ENCODE data around the gene SLC2A11.
"Not testable (repeated sequence)": the region's sequence is repeated elsewhere in the genome, so short reads cannot be mapped to it uniquely, and the experiment has no call there.

The SLC2A11 gene

DNA sequence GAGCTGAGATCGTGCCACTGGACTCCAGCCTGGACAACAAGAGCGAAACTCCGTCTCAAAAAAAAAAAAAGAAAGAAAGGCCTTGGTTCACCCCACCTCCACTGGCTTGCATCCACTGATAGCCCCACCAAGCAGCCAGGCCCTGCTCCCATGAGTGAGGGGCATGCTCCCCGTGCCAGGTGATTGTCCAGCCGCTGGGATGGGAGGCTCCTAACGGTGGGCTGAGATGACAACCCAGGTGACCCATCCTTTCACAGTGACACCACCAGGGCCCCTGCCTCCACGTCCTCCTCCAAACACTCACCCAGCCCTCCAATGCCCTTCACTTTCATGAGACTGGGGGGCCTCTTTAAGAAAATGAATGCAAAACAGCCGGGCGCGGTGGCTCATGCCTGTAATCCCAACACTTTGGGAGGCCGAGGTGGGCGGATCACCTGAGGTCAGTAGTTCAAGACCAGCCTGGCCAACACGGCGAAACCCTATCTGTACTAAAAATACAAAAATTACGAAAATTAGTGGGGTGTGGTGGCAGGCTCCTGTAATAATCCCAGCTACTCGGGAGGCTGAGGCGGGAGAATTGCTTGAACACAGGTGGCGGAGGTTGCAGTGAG, 10.3 kb upstream of the SLC2A11 start:
- no peak for DNase-seq (ENCODE audit: low read depth)

DNA sequence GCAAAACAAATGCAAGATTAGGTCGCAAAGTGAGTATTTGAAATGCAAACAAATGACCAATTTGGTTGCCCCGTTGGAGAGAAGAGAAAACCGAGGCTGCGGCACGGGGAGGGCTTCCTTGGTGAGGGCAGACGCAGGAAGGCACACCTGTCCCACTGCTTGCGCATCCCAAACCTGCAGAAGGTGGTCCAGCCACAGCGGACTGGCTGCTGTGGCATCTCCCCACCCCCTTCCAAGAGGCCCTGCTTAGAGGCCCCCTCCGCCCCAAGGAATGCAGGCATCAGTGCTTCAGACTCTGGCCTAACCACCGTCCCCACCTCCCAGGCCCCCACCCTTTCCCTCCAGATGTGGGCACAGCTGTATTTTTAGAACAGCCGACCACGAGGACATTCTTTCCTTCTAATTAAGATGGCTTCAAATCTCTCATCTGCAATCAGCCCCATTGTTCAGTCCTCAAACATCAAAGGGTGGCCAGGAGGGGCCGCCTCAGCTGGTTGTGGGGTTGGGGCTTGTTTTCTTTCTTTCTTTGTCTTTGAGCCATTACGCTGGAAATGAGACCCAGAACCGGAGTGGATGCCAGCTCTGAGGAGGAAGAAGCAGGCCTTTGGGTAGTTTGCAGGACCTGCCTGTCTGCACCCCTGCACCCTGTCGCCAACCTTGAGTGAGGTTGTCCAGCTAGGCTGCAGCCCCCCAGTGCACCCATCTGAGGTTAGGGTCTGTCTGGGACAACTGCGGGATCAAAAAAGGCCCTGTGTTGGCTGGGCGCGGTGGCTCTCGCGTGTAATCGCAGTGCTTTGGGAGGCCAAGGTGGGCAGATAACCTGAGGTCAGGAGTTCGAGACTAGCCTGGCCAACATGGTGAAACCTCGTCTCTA, 9.4 kb upstream of the SLC2A11 start:
- no peak for DNase-seq (ENCODE audit: low read depth)

DNA sequence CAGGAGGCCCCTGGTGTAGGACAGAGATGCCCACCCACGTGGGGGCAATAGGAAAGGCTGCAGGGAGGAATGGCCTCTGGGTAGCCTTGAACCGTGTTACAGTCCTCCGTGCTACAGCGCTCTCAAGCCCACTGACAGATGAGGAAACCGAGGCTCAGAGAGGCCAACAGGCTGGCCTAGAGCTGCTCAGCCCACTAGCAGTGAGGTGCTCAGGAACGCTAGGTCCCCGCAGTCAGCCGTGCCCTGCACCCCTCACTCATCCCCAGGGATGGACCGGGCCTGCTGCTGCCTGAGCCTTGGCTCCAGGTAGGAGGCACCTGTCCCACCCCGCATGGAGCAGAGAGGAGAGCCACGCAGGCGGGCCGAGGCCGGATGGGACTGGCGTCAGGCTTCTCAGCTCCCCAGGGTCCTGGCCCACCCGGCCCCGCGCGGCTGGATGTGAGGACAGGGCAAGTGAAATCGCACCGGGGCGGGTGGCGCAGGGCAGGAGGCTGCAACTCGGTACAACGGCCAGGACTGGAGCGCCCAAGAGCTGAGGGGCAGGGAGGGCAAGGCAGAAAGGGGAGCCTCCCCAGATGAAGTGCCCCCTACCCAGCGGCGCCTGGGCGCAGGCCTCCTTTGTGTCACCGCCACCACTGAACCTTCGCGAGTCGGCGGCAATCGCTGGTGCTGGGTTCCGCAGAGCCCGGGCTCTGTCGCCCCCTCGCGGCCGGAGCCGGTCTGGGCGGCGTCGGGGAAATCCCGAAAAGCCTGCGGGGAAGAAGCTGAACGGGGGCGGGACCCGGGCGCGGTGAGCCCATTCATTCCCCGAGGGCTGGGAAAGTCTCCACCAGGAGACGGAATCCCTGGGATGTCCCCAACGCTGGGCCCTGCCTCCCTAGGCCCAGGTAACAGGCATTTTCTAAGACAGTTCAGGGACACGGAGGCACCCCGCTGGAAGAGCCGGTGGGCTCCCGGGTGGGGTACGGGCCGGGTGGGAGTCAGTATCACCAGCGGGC, 8.4 kb upstream of the SLC2A11 start:
- peak; percentile 77 for DNase-seq (ENCODE audit: low read depth)

DNA sequence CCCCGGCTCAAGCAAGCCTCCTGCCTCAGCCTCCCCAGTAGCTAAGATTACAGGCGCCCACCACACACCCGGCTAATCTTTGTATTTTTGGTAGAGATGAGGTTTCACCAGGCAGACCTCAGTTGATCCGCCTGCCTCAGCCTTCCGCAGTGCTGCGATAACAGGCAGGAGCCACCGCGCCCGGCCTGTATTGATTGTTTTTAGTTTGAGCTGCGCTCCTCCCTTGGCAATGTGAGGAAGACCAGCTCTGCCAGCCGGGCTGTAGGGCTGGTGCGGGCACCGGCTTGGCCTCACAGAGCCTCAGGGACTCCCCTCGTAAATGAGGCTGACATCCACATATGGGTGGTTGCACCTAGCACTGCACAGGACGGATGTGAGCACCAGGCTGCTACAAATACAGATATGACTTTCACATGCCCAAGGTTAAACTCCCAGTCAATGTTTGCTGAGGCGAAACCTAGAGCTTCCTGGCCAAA, 7.5 kb upstream of the SLC2A11 start:
- no peak for DNase-seq (ENCODE audit: low read depth)

DNA sequence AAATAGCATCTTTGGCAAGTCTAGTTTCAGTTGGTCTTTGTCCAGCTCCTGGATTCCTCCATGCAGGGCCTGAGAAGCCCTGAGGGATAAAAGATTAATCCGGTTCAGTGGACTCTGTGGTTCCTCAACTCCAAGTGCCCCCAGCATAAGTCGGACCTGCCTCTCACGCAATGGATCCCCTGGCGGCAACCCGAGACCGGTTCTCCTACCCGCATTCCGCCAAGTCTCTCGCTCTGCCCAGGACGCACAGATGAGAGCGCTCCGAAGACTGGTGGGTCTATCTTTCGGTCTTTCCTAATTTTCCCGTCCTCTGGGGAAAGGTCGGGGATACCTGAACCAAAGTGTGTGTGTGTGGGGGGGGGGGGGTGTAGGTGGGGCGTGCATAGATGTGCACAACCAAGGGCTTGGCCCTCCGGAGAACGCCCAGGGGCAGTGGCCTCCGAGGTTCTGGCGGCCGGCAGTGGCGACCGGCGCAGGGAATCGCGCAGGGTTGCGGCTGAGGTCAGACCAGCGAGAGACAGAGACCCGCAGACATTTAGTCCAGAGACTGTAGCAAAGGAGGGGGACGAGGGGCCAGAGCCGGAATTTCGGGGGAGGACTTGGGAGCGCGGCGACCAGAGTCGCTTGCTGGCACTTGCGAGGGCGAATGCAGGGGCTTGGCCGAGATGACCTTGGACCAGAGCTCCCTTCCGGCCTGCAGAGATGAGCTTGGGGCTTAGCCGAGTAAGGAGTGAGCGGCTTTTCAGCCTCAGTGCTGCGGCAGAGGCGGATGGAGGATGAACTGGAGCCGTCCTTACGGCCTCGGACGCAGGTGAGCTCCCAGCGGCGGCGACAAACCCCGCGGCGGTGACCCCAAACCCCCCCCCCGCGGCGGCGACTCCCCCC, 712 bp upstream of the SLC2A11 start:
- DNase-seq (ENCODE audit: low read depth), result peak; percentile 76

DNA sequence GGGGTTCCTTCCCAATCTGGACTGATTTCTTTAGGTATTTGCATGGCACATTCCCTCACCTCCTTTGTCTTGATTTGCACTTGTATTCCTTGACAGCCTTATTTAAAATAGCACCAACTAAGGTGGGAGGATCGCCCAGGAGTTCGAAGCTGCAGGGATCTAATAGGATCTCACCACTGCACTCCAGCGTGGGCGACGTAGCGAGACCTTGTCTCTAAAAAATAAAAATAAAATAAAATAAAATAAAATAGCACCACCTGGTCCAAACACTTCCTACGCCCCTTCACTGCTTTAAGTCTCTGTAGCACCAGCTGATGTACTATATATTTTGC, 775 bp downstream of the SLC2A11 start:
- DNase-seq (ENCODE audit: low read depth), result no peak

DNA sequence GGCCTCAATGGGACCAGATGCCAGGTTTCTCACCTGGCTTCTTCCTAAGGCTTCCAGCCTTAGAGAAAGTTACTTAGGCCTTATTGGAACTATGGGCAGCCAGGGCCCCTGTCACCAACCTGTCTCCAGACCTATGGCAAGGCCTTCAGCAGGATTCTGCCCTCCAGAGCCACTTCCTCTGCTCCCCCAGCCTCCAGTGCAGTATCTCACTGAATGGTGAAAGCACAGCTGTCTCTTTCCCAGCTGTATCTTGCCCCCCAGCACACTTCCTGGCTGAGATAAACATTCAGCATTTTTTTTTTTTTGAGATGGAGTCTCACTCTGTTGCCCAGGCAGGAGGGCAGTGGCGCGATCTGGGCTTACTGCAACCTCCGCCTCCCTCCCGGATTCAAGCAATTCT, 1.5 kb downstream of the SLC2A11 start:
- DNase-seq (ENCODE audit: low read depth), result no peak

DNA sequence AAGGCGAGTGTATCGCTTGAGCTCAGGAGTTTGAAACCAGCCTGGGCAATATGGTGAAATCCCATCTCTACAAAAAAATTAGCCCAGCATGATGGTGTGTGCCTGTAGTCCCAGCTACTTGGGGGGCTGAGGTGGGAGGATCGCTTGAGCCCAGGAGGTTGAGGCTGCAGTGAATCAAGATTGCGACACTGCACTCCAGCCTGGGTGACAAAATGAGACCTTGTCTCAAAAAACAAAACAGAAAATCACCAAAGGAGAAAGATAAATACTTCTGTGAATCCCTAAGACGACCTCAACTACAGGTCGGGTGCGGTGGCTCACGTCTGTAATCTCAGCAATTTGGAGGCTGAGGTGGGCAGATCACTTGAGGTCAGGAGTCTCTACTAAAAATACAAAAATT, 2.5 kb downstream of the SLC2A11 start:
- not testable (repeated sequence) for DNase-seq (ENCODE audit: low read depth)

DNA sequence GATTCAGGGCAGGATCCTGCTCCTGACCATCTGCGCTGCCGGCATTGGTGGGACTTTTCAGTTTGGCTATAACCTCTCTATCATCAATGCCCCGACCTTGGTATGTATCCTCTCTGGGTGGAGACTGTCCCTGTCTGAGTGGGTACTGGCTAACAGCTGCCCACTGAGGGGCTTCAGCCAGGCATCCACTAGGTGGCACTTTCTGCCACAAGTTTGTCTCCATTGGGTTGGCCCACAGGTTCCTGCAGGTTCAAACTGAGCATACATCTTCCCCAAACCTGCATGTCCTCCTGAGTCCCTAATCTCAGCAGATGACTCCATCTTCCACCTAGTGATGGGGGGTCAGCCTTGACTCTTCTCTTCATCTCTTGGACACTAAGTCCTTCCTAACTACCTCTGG, 4.4 kb downstream of the SLC2A11 start:
- DNase-seq (ENCODE audit: low read depth), result peak; percentile 54

DNA sequence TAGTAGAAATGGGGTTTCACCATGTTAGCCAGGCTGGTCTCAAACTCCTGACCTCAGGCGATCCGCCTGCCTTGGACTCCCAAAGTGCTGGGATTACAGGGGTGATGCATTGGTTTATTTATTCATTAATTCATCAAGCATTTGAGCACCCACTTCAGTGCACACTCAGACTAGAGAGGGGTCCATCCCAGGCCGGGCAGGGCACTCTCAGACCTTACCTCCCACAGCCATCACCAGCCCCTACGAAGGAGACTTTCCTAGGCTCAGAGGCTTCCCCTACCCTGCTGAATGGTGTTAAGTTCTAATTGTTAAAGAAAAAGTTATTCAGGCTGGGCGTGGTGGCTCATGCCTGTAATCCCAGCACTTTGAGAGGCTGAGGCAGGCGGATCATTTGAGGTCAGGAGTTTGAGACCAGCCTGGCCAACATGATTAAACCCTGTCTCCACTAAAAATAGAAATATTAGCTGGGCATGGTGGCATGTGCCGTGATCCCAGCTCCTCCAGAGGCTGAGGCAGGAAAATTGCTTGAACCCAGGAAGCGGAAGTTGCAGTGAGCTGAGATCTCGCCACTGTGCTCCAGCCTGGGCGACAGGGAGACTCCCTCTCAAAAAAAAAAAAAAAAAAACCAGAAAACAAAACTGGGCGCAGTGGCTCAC, 7.0 kb downstream of the SLC2A11 start:
- not testable (repeated sequence) for DNase-seq (ENCODE audit: low read depth)

DNA sequence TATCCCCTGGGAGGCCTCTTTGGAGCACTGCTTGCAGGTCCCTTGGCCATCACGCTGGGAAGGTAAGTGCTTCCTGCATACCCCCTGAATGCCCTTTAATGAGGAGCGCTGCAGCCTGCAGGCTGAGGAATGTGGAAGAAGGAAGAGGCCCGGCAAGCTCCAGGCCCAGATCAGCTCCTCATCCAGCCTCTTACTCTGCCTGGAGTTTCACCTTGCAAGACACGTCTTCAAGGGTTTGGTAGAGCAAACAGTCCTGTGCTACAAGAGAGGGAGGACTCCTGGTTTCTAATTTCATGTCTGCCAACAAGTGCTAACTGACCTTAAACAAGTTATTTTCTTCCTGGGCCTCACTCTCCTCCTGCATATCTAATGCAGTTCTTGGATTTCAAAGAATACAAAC, 10.9 kb downstream of the SLC2A11 start:
- DNase-seq (ENCODE audit: low read depth), result no peak

DNA sequence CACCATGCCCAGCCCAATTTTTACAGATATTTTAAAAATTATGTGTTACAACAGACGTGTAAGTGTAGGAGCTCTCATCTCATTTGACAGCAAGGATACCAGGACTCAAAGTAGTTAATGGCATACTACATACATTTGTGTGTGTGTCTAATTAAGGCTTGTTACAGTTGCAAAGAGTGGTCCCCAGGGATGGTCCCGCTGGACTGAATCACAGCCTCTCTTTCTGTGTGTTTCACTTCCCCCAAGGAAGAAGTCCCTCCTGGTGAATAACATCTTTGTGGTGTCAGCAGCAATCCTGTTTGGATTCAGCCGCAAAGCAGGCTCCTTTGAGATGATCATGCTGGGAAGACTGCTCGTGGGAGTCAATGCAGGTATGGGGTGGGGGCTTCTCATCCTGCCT, 17.2 kb downstream of the SLC2A11 start:
- DNase-seq (ENCODE audit: low read depth), result no peak

DNA sequence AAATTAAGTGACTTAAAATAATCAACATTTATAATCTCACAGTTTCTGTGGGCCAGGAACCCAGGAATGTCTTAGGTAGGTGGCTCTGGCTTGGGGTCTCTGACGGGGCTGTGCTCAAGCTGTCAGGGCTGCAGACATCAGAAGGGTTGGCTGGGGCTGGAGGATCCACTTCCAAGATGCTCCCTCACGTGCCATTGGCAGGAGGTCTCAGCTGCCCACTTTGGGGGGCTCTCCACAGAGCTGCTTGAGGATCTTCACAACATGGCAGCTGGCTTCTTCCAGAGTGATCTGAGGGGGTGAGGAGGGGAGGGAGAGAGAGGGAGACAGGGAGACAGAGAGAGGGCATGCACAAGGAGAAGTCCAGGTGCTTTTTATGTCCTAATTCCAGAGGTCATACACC, 18.1 kb downstream of the SLC2A11 start:
- DNase-seq (ENCODE audit: low read depth), result no peak

DNA sequence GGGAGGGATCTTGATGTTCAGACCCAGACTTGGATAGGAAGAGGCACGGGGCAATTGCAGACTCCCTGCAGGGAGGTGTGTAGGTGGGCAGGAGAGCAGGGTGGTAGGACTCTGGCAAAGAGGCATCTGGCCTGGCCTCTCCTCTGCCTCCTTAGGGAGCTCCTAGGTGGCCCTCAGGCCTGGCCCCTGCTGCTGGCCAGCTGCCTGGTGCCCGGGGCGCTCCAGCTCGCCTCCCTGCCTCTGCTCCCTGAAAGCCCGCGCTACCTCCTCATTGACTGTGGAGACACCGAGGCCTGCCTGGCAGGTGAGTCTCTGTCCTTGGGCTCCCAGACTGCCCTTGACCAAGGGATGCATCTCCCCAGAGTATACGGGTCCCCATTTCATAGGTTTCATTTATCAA, 19.9 kb downstream of the SLC2A11 start:
- DNase-seq (ENCODE audit: low read depth), result no peak

DNA sequence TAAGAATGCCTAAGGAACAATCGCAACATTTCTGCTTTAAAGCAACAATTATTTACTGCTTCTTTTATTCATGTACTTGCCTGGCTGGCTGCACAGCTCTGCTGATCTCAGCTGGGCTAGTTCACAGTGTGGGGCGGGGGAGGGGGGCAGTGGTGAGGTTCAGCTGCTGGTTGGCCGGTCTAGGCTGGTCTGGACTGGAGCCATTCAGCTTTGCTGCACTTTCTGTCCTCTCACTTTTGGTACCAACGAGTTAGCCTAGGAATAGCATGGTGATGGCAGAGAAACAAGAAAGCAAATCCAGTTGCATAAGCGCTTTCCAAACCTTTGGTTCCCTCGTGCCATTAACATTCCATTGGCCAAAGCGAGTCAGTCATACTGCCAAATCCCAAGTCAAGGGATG, 20.5 kb downstream of the SLC2A11 start:
- no peak for DNase-seq (ENCODE audit: low read depth)

DNA sequence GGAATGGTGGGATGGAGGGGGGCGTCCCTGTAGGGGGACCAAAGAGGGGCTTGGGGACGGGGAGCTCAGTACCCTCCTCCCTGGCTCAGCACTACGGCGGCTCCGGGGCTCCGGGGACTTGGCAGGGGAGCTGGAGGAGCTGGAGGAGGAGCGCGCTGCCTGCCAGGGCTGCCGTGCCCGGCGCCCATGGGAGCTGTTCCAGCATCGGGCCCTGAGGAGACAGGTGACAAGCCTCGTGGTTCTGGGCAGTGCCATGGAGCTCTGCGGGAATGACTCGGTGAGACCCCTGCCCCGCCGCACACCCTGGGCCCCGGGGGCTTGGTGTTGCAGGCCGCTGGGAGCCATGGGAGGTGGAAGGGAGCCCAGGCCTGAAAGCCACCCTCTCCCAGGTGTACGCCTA, 24.7 kb downstream of the SLC2A11 start:
- no peak for DNase-seq (ENCODE audit: low read depth)

DNA sequence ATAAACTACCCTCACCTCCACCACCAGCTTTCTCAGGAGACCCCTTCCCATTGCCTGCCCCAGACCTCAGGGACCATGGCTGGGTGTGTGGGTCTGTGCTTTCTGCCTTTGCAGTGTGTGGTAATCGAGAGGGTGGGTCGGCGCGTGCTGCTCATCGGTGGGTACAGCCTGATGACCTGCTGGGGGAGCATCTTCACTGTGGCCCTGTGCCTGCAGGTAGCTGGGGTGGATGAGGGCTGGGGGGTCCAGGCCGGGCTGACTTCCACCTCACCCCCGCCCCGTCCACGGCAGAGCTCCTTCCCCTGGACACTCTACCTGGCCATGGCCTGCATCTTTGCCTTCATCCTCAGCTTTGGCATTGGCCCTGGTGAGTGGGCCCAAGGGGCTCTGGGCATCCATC, 26.0 kb downstream of the SLC2A11 start:
- no peak for DNase-seq (ENCODE audit: low read depth)

DNA sequence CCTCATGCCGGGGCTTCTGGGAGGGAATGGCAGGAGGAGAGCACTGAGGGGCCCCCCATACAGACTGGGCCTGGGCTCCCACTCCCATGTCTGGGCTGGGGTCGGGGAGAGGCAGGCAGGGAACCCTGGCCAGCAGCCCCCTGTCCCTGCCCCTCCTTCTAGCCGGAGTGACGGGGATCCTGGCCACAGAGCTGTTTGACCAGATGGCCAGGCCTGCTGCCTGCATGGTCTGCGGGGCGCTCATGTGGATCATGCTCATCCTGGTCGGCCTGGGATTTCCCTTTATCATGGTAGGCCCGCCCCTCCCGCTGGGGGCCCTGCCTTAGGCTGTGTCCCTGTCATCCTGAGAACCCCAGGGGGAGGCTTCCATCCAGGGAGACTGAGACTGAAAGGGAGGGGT, 26.5 kb downstream of the SLC2A11 start:
- DNase-seq (ENCODE audit: low read depth), result no peak

DNA sequence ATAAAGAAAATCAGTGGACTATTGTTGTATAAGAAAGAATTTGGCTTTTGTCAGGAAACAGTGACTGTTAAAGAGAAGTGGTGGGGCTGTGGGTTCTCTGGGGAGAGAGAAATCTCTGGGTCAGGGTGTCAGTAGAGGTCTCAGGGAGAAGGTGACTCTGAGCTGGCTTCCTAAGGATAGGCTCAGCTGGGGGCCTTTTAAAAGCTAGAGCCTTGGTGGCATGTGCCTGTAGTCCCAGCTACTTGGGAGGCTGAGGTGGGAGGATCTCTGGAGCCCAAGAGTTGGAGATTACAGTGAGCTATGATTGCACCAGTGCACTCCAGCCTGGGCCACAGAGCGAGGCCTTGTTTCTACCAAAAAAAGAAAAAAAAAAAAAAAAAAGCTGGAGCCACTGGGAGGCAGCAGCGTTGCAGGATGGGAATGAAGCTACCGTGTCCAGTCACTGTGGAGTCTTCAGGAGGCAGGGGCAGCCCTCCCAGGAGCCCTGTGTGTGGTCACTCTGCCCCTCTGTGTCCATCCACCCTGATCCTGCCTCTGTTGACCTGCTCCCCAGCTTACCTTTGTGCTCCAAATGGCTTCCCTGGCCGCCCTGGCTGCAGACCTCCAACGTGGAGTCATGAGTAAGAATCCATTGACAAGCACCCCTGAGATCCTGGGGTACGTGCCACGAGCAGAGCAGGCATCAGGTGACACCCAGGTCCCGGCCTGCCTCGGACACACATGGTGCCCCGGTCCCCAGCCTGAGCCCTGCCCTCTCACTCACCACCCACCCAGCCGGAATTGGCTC, 31.1 kb downstream of the SLC2A11 start:
- peak; percentile 44 for DNase-seq (ENCODE audit: low read depth)

DNA sequence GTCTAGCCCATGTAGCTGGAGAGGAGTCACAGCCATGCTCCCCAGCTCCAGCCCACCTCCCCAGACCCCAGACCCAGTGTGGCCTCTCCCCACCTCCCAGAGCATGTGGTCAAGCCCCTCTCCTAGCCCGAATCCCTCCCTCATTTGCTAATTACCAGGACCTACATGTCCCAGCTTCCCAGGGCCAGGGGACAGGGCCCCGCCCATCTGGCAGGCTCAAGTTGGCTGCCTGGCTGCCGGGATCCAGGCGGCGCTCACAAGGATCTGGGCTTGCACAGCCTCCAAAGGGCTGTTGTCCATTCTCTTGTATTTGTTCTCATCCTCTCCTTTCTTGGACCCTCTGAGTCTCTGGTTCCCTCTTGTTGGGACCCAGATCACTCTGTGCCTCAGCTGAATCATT, 31.9 kb downstream of the SLC2A11 start:
- DNase-seq (ENCODE audit: low read depth), result no peak
